PFSK-1 (cell line): ENCODE data around the gene ADPRHL1. TPM values are rescaled to one million over a fixed set of nuclear protein-coding genes. Genes with fewer than 3 reads are reported as not detected.

ENCODE experiments used
- FOXP2 ChIP-seq: optimal IDR thresholded peaks from 2 replicates; pipeline ENCODE3; 2011; ENCODE audit warnings: borderline replicate concordance, control low read depth, inconsistent platforms; ENCODE audit not compliant: insufficient read depth; ENCODE audit errors: extremely low read length, extremely low read depth
- POLR2AphosphoS5 ChIP-seq: IDR thresholded peaks from 2 replicates; pipeline ENCODE4 v1.6.1; 2012; ENCODE audit warnings: low read depth, mild to moderate bottlenecking, control low read depth, low read length, moderate library complexity
- SIN3A ChIP-seq: IDR thresholded peaks from 2 replicates; pipeline ENCODE4 v1.6.1; 2012; ENCODE audit warnings: mild to moderate bottlenecking, low read length, moderate library complexity, borderline replicate concordance; ENCODE audit not compliant: insufficient read depth
- TAF1 ChIP-seq: IDR thresholded peaks from 2 replicates; pipeline ENCODE4 v1.6.1; 2012; ENCODE audit warnings: low read length, control low read depth, borderline replicate concordance; ENCODE audit not compliant: insufficient read depth
- polyA plus RNA-seq: library from polyadenylated mRNA; unstranded; fragments of >200 nt; gene quantifications from one replicate; pipeline ENCODE4 v1.2.1, GENCODE V29; 2012; ENCODE audit warnings: low read depth, missing spikeins; ENCODE audit not compliant: insufficient read length
- TF ChIP-seq, protein P1 (sequence below), 2 experiments: IDR thresholded peaks; 2 replicates each; pipeline versions ENCODE4 v1.6.1 to v1.8.0; 2011 to 2012; ENCODE audit warnings: low read depth in 2 of 2, low read length in 2 of 2, control low read depth in 1 of 2, inconsistent platforms in 1 of 2, mild to moderate bottlenecking in 1 of 2, moderate library complexity in 1 of 2; ENCODE audit not compliant: insufficient read depth in 1 of 2

The ADPRHL1 gene
- 6.4 TPM for polyA plus RNA-seq

- TF ChIP-seq SIN3A, result no peak
Measured at GRCh38 chr13:113452942-113453901, at the start of gene ADPRHL1. Gene ADPRHL1 (minus strand): TSS chr13:113453488. CDS start chr13:113453437, 51 bp downstream.

GRCh38 chr13:113502686-113503085, 49.4 kb upstream of the ADPRHL1 start:
- TF ChIP-seq POLR2AphosphoS5 (no peak), SIN3A (no peak), TAF1 (no peak), FOXP2 (no peak)
- TF ChIP-seq, protein P1, sequence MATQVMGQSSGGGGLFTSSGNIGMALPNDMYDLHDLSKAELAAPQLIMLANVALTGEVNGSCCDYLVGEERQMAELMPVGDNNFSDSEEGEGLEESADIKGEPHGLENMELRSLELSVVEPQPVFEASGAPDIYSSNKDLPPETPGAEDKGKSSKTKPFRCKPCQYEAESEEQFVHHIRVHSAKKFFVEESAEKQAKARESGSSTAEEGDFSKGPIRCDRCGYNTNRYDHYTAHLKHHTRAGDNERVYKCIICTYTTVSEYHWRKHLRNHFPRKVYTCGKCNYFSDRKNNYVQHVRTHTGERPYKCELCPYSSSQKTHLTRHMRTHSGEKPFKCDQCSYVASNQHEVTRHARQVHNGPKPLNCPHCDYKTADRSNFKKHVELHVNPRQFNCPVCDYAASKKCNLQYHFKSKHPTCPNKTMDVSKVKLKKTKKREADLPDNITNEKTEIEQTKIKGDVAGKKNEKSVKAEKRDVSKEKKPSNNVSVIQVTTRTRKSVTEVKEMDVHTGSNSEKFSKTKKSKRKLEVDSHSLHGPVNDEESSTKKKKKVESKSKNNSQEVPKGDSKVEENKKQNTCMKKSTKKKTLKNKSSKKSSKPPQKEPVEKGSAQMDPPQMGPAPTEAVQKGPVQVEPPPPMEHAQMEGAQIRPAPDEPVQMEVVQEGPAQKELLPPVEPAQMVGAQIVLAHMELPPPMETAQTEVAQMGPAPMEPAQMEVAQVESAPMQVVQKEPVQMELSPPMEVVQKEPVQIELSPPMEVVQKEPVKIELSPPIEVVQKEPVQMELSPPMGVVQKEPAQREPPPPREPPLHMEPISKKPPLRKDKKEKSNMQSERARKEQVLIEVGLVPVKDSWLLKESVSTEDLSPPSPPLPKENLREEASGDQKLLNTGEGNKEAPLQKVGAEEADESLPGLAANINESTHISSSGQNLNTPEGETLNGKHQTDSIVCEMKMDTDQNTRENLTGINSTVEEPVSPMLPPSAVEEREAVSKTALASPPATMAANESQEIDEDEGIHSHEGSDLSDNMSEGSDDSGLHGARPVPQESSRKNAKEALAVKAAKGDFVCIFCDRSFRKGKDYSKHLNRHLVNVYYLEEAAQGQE (IDR thresholded peaks at IDR 0.05; ENCODE audit: insufficient read depth in 1 of 2, low read depth in 2 of 2, low read length in 2 of 2), result no peak

DNA sequence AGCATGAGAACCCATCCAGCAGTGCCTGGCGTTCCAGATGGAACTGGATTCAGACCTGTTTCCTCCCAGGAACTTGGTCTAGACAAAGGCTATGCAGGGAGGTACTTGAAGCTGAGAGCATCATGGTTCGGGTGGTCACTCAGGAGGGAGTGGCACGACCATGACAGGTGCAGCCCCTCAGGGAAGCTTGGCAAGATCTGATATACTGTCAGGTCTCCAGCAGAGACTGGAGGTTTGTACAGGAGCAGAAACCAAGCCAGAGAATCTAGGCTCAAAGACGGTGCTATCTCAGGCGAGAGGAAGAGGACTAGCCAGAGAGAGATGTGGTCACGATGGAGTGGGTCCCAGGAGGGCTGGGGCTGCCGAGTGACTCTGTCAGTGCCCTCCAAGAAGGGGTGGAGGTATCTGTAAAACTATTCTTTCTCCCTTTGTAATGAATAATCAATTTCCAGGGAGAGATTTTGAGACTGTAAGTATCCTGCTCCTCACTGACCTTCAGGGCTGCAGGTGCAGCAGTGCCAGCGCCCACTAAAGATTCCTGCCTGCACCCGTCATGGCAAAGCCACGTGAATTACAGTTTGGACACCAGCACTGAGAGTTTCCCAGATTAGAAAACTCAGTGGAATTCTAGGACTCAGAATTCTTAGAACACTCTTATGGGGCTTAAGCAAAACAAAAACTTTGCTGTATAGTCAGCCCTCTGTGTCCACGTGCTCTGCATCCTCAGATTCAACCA, 47.4 kb upstream of the ADPRHL1 start:
- no peak for TF ChIP-seq SIN3A
- TF ChIP-seq TAF1, result no peak
- TF ChIP-seq, protein P1 (IDR thresholded peaks at IDR 0.05; ENCODE audit: insufficient read depth in 1 of 2, low read depth in 2 of 2, low read length in 2 of 2), result no peak
- no peak for TF ChIP-seq FOXP2
- no peak for TF ChIP-seq POLR2AphosphoS5

GRCh38 chr13:113499936-113500335, 46.6 kb upstream of the ADPRHL1 start:
- no peak for TF ChIP-seq POLR2AphosphoS5

GRCh38 chr13:113498905-113499304, 45.6 kb upstream of the ADPRHL1 start:
- no peak for TF ChIP-seq SIN3A

DNA sequence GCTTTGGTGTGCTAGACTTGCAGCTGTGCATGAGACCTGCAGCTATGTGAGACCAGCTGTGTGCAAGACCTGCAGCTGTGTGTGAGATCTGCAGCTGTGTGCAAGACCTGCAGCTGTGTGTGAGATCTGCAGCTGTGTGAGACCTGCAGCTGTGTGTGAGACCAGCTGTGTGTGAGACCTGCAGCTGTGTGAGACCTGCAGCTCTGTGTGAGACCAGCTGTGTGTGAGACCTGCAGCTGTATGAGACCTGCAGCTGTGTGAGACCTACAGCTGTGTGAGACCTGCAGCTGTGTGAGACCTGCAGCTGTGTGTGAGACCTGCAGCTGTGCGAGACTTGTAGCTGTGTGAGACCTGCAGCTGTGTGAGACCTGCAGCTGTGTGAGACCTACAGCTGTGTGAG, 43.9 kb upstream of the ADPRHL1 start:
- no peak for TF ChIP-seq FOXP2
- TF ChIP-seq TAF1, result no peak
- TF ChIP-seq SIN3A, result no peak
- TF ChIP-seq POLR2AphosphoS5, result no peak
- TF ChIP-seq, protein P1 (IDR thresholded peaks at IDR 0.05; ENCODE audit: insufficient read depth in 1 of 2, low read depth in 2 of 2, low read length in 2 of 2), result no peak
